Endothelial cell of hepatic sinusoid (primary cell): Measurements from ENCODE around the gene VSNL1.
"Not testable (repeated sequence)": the region's sequence is repeated elsewhere in the genome, so short reads cannot be mapped to it uniquely, and the experiment has no call there.

Source experiments
- in situ Hi-C: cut with HindIII; loops from 2 replicates; pipeline ENCODE4 v1.10.0; 2017; ENCODE audit warnings: low sequenced_read_pairs

The VSNL1 gene

GRCh38 chr2:17541531-17541950, 1.0 kb downstream of the VSNL1 start:
- in situ Hi-C loops, result no loop called here

GRCh38 chr2:17542471-17542870, 2.0 kb downstream of the VSNL1 start:
- in situ Hi-C loops, result no loop called here

- in situ Hi-C loops, result no loop called here
Measured at GRCh38 chr2:17543131-17543660, 2.7 kb downstream of the VSNL1 start.

- in situ Hi-C loops, result no loop called here
Measured at GRCh38 chr2:17543848-17544247, 3.4 kb downstream of the VSNL1 start.

GRCh38 chr2:17544256-17544655, 3.8 kb downstream of the VSNL1 start:
- in situ Hi-C loops, result no loop called here

- in situ Hi-C loops, result no loop called here
Measured at GRCh38 chr2:17545680-17546613, 5.5 kb downstream of the VSNL1 start.

GRCh38 chr2:17547237-17547636, 6.7 kb downstream of the VSNL1 start:
- in situ Hi-C loops, result no loop called here

GRCh38 chr2:17547737-17548136, 7.2 kb downstream of the VSNL1 start:
- in situ Hi-C loops, result no loop called here

GRCh38 chr2:17550907-17551306, 10.4 kb downstream of the VSNL1 start:
- in situ Hi-C loops, result no loop called here

- in situ Hi-C loops, result no loop called here
Measured at GRCh38 chr2:17555150-17555549, 14.7 kb downstream of the VSNL1 start.

- in situ Hi-C loops, result no loop called here
Measured at GRCh38 chr2:17557596-17557995, 17.1 kb downstream of the VSNL1 start.

- in situ Hi-C loops, result no loop called here
Measured at GRCh38 chr2:17558053-17558452, 17.6 kb downstream of the VSNL1 start.

GRCh38 chr2:17558878-17559277, 18.4 kb downstream of the VSNL1 start:
- in situ Hi-C loops, result no loop called here

- in situ Hi-C loops, result not testable (repeated sequence)
Measured at GRCh38 chr2:17565726-17566125, 25.2 kb downstream of the VSNL1 start.

- in situ Hi-C loops, result no loop called here
Measured at GRCh38 chr2:17571681-17572080, 31.2 kb downstream of the VSNL1 start.

GRCh38 chr2:17573085-17573803, 32.7 kb downstream of the VSNL1 start:
- in situ Hi-C loops, result no loop called here

GRCh38 chr2:17573804-17574175, 33.3 kb downstream of the VSNL1 start:
- in situ Hi-C loops, result no loop called here

GRCh38 chr2:17574406-17575073, 34.0 kb downstream of the VSNL1 start:
- in situ Hi-C loops, result no loop called here

- in situ Hi-C loops, result no loop called here
Measured at GRCh38 chr2:17576802-17577201, 36.3 kb downstream of the VSNL1 start.

- in situ Hi-C loops, result no loop called here
Measured at GRCh38 chr2:17578466-17578928, 38.0 kb downstream of the VSNL1 start.
